HepG2 (cell line): Measurements from ENCODE around the gene SLC22A31. TPM values are rescaled to one million over a fixed set of nuclear protein-coding genes. Genes with fewer than 3 reads are reported as not detected.

Source experiments
- BCL6 ChIP-seq: IDR thresholded peaks from 2 replicates; pipeline ENCODE4 v1.6.1; 2016; ENCODE audit warnings: missing genetic modification reagents, missing compliant biosample characterization
- BCLAF1 ChIP-seq: fragments of 450-650 bp; IDR thresholded peaks from 2 replicates; pipeline ENCODE4 v1.6.1; 2017; ENCODE audit warnings: mild to moderate bottlenecking
- ELF3 ChIP-seq: IDR thresholded peaks from 2 replicates; pipeline ENCODE4 v1.6.1; 2016; ENCODE audit warnings: missing genetic modification reagents, missing compliant biosample characterization
- EP300 ChIP-seq, 3 experiments: sonication (generic) in 1 of 3; formaldehyde crosslinking in 1 of 3; IDR thresholded peaks; 2 replicates each; pipeline versions ENCODE4 v1.5.1 to v1.6.1; 2011 to 2020; ENCODE audit warnings: low read depth in 2 of 3, low read length in 2 of 3, borderline replicate concordance in 1 of 3, improper control_type of control experiment in 1 of 3, mild to moderate bottlenecking in 1 of 3, missing genetic modification reagents in 1 of 3, moderate library complexity in 1 of 3
- MED13 ChIP-seq: sonication (generic); formaldehyde crosslinking; IDR thresholded peaks from 2 replicates; pipeline ENCODE4 v1.5.0; 2020; ENCODE audit warnings: missing genetic modification reagents
- NCOA2 ChIP-seq: sonication (generic); formaldehyde crosslinking; IDR thresholded peaks from 2 replicates; pipeline ENCODE4 v1.8.0; 2022; ENCODE audit warnings: inconsistent platforms
- PAWR ChIP-seq: sonication (generic); formaldehyde crosslinking; IDR thresholded peaks from 2 replicates; pipeline ENCODE4 v1.4.0; 2020; ENCODE audit warnings: missing genetic modification reagents, mild to moderate bottlenecking, borderline replicate concordance
- REL ChIP-seq: sonication (generic); formaldehyde crosslinking; conservative IDR thresholded peaks from 2 replicates; pipeline ENCODE4 v1.8.0; 2022; ENCODE audit warnings: mild to moderate bottlenecking, missing genetic modification reagents, moderate library complexity
- SMAD9 ChIP-seq: sonication (generic); formaldehyde crosslinking; IDR thresholded peaks from 2 replicates; pipeline ENCODE4 v1.5.1; 2020; ENCODE audit warnings: mild to moderate bottlenecking, missing genetic modification reagents
- TARDBP ChIP-seq: sonication (generic); formaldehyde crosslinking; IDR thresholded peaks from 2 replicates; pipeline ENCODE4 v1.8.0; 2022; ENCODE audit warnings: mild to moderate bottlenecking, missing genetic modification reagents
- ZNF10 ChIP-seq: sonication (generic); formaldehyde crosslinking; IDR thresholded peaks from 2 replicates; pipeline ENCODE4 v1.4.0; 2020; ENCODE audit warnings: mild to moderate bottlenecking, low read depth, missing genetic modification reagents, borderline replicate concordance
- polyA plus RNA-seq, 8 experiments: library from polyadenylated mRNA; depleted of rRNA in 3 of 8; stranded (reverse) in 7 of 8; unstranded in 1 of 8; fragments of >200 nt; fragmentation: Illumina TruSeq in 4 of 8; extraction: Trizol in 4 of 8; gene quantifications; 2 replicates each; pipeline versions ENCODE4 v1.2.1 to v1.2.3, GENCODE V29; 2011 to 2016; ENCODE audit warnings: low read depth in 4 of 8, missing spikeins in 1 of 8, mixed read lengths in 1 of 8; ENCODE audit not compliant: insufficient read depth in 1 of 8
- total RNA-seq, 5 experiments: library from RNA; depleted of rRNA; stranded (reverse); fragments of >200 nt; fragmentation: Illumina TruSeq; extraction: Trizol; gene quantifications; 2 replicates each; pipeline ENCODE4 v1.2.3, GENCODE V29; 2016; ENCODE audit warnings: low read depth in 1 of 5
- TF ChIP-seq, protein P1 (sequence below): sonication (generic); formaldehyde crosslinking; IDR thresholded peaks from 2 replicates; pipeline ENCODE4 v1.9.0; 2021; ENCODE audit warnings: missing genetic modification reagents, borderline replicate concordance
- TF ChIP-seq, protein P2 (sequence below): IDR thresholded peaks from 2 replicates; pipeline ENCODE4 v1.6.1; 2016; ENCODE audit warnings: low read depth, control low read depth

SLC22A31 gene
- total and polyA plus RNA-seq, 2 of the 13 experiments (the other 11 are each of a cell fraction or from before 2014, with no cell fraction given): 67.3 to 83.3 TPM

DNA sequence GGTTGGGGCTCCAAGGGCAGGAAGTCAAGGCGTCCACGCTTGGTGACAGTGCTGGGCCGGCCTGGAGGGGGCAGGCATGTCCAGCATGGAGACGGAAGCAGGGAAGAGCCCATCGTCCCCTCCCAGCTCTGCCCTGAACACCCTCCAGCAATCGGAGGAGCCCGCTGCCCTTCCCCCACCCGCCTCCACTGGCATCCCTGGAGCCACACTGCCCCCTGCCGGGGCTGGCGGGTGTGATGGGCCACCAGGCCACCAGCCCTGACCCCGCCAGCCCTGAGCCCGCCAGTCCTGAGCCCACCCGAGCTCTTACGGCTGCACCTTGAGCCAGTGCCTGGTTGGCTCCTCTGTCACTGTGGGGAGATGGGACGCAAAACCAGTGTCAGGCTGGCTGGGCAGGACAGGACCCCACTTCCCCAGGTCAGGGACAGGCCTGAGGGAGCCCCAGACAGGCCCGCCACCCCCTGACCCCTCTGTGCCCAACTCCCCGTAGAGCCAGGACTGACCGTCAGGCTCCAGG, 32.9 kb downstream of the SLC22A31 start (continued):
- TF ChIP-seq BCLAF1 (no peak), EP300 (IDR thresholded peaks at IDR 0.05; ENCODE audit: low read depth in 2 of 2, low read length in 2 of 2) (peak; percentile 16 to 44; a peak in 1 of 4 replicates), EP300 (CRISPR knock-in tag; IDR thresholded peaks at IDR 0.05; ENCODE audit: borderline replicate concordance) (no peak), SMAD9 (no peak), MED13 (CRISPR knock-in tag) (no peak), PAWR (0 out of 2 replicates have a peak, but pooled peaks have one; percentile 79), ZNF10 (no peak), TARDBP (CRISPR knock-in tag) (peak; percentile 90), REL (peak; percentile 36; the same call in 1 of the 2 replicates), BCL6 (CRISPR knock-in tag) (peak; percentile 58), ELF3 (peak; percentile 93), NCOA2 (peak; percentile 48)
- TF ChIP-seq, protein P1, sequence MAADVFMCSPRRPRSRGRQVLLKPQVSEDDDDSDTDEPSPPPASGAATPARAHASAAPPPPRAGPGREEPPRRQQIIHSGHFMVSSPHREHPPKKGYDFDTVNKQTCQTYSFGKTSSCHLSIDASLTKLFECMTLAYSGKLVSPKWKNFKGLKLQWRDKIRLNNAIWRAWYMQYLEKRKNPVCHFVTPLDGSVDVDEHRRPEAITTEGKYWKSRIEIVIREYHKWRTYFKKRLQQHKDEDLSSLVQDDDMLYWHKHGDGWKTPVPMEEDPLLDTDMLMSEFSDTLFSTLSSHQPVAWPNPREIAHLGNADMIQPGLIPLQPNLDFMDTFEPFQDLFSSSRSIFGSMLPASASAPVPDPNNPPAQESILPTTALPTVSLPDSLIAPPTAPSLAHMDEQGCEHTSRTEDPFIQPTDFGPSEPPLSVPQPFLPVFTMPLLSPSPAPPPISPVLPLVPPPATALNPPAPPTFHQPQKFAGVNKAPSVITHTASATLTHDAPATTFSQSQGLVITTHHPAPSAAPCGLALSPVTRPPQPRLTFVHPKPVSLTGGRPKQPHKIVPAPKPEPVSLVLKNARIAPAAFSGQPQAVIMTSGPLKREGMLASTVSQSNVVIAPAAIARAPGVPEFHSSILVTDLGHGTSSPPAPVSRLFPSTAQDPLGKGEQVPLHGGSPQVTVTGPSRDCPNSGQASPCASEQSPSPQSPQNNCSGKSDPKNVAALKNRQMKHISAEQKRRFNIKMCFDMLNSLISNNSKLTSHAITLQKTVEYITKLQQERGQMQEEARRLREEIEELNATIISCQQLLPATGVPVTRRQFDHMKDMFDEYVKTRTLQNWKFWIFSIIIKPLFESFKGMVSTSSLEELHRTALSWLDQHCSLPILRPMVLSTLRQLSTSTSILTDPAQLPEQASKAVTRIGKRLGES (CRISPR knock-in tag): no peak
- TF ChIP-seq, protein P2, sequence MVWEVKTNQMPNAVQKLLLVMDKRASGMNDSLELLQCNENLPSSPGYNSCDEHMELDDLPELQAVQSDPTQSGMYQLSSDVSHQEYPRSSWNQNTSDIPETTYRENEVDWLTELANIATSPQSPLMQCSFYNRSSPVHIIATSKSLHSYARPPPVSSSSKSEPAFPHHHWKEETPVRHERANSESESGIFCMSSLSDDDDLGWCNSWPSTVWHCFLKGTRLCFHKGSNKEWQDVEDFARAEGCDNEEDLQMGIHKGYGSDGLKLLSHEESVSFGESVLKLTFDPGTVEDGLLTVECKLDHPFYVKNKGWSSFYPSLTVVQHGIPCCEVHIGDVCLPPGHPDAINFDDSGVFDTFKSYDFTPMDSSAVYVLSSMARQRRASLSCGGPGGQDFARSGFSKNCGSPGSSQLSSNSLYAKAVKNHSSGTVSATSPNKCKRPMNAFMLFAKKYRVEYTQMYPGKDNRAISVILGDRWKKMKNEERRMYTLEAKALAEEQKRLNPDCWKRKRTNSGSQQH: peak; percentile 83; the same call in 1 of the 2 replicates
